ENCODE data around the gene PHC2.
A peak's percentile ranks its signal among the peaks of the same experiment; 100 is the strongest.

Gene PHC2

GRCh38 chr1:33455539-33456501, 24.9 kb upstream of the PHC2 start:
- Histone ChIP-seq H3K4me1 (ENCODE audit: insufficient read depth, low read length, severe bottlenecking) (peaks cover 7% of the 10 kb centered on the region), H3K9me2 (ENCODE audit: low read depth, low read length) (no peaks in the 10 kb centered on the region), H3K79me2 (ENCODE audit: insufficient read depth, low read length) (no peaks in the 10 kb centered on the region), H3K4me2 (ENCODE audit: low read length) (no peak overlapping the region), H3F3A (ENCODE audit: insufficient read depth, low read length) (no peaks in the 10 kb centered on the region), H2AFZ (ENCODE audit: low read length) (no peak overlapping the region), H3K27ac (ENCODE audit: low read depth, low read length, poor library complexity, severe bottlenecking) (no peak overlapping the region), H3K9ac (ENCODE audit: low read length) (no peak overlapping the region), H3K27me3 (ENCODE audit: insufficient read depth, low read length) (peaks cover 9% of the 10 kb centered on the region; the same call in 1 of the 2 replicates), H3K9me3 (ENCODE audit: low read length) (no peaks in the 10 kb centered on the region), H4K20me1 (ENCODE audit: insufficient read depth, low read length) (no peaks in the 10 kb centered on the region), H3K4me3 (ENCODE audit: low read depth, low read length, poor library complexity, severe bottlenecking) (no peak overlapping the region), H3K36me3 (ENCODE audit: insufficient read depth, low read length) (no peaks in the 10 kb centered on the region)
- TF ChIP-seq EZH2 (IDR thresholded peaks at IDR 0.05; ENCODE audit: borderline replicate concordance, low read length), result no peak
- TF ChIP-seq, protein P1, sequence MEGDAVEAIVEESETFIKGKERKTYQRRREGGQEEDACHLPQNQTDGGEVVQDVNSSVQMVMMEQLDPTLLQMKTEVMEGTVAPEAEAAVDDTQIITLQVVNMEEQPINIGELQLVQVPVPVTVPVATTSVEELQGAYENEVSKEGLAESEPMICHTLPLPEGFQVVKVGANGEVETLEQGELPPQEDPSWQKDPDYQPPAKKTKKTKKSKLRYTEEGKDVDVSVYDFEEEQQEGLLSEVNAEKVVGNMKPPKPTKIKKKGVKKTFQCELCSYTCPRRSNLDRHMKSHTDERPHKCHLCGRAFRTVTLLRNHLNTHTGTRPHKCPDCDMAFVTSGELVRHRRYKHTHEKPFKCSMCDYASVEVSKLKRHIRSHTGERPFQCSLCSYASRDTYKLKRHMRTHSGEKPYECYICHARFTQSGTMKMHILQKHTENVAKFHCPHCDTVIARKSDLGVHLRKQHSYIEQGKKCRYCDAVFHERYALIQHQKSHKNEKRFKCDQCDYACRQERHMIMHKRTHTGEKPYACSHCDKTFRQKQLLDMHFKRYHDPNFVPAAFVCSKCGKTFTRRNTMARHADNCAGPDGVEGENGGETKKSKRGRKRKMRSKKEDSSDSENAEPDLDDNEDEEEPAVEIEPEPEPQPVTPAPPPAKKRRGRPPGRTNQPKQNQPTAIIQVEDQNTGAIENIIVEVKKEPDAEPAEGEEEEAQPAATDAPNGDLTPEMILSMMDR (IDR thresholded peaks at IDR 0.05; ENCODE audit: low read length), result peak; percentile 53

- Histone ChIP-seq H3F3A (ENCODE audit: insufficient read depth, low read length) (no peaks in the 10 kb centered on the region), H3K27me3 (ENCODE audit: insufficient read depth, low read length) (peaks cover 5% of the 10 kb centered on the region; the same call in 1 of the 2 replicates), H3K4me1 (ENCODE audit: insufficient read depth, low read length, severe bottlenecking) (no peaks in the 10 kb centered on the region), H3K36me3 (ENCODE audit: insufficient read depth, low read length) (no peaks in the 10 kb centered on the region), H3K9me2 (ENCODE audit: low read depth, low read length) (no peaks in the 10 kb centered on the region), H3K4me3 (ENCODE audit: low read depth, low read length, poor library complexity, severe bottlenecking) (no peak overlapping the region), H3K79me2 (ENCODE audit: insufficient read depth, low read length) (no peaks in the 10 kb centered on the region), H3K9me3 (ENCODE audit: low read length) (no peaks in the 10 kb centered on the region), H3K9ac (ENCODE audit: low read length) (no peak overlapping the region), H4K20me1 (ENCODE audit: insufficient read depth, low read length) (no peaks in the 10 kb centered on the region), H2AFZ (ENCODE audit: low read length) (no peak overlapping the region), H3K4me2 (ENCODE audit: low read length) (no peak overlapping the region), H3K27ac (ENCODE audit: low read depth, low read length, poor library complexity, severe bottlenecking) (no peak overlapping the region)
- no peak for TF ChIP-seq EZH2 (IDR thresholded peaks at IDR 0.05; ENCODE audit: borderline replicate concordance, low read length)
- TF ChIP-seq, protein P1 (IDR thresholded peaks at IDR 0.05; ENCODE audit: low read length), result no peak
Measured at GRCh38 chr1:33454646-33455282, 23.9 kb upstream of the PHC2 start.

DNA sequence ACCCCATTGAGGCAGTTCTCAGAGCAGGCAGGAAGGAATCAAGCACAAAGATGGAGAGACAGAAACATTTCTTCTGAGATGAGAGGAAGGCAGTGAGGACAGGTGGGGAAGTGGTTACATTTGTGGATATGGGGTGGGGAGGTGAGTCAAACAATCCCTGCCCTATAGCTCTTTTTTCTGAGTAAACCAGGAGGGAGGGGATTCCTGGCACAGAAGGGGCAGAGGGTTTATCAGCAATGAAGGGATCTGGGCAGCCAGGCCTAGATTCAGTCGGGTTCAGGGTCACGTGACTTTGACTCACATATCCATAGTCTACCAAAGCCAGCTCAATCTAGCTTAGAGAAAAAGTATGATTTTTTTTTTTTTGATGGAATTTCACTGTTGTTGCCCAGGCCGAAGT, 15.7 kb upstream of the PHC2 start:
- no peaks in the 10 kb centered on the region for H3K4me1 ChIP-seq (ENCODE audit: insufficient read depth, low read length, severe bottlenecking)
- no peaks in the 10 kb centered on the region for H3K79me2 ChIP-seq (ENCODE audit: insufficient read depth, low read length)
- H3K36me3 ChIP-seq (ENCODE audit: insufficient read depth, low read length), result no peaks in the 10 kb centered on the region
- no peak overlapping the region for H2AFZ ChIP-seq (ENCODE audit: low read length)
- 0 out of 2 replicates have a peak, but pooled peaks cover 4% of the 10 kb centered on the region for H3K27me3 ChIP-seq (ENCODE audit: insufficient read depth, low read length)
- H3F3A ChIP-seq (ENCODE audit: insufficient read depth, low read length), result no peaks in the 10 kb centered on the region
- H3K9me3 ChIP-seq (ENCODE audit: low read length), result no peaks in the 10 kb centered on the region
- no peaks in the 10 kb centered on the region for H3K9me2 ChIP-seq (ENCODE audit: low read depth, low read length)
- H3K27ac ChIP-seq (ENCODE audit: low read depth, low read length, poor library complexity, severe bottlenecking), result no peak overlapping the region
- H3K4me2 ChIP-seq (ENCODE audit: low read length), result no peak overlapping the region
- H3K9ac ChIP-seq (ENCODE audit: low read length), result no peak overlapping the region
- no peak for TF ChIP-seq EZH2 (IDR thresholded peaks at IDR 0.05; ENCODE audit: borderline replicate concordance, low read length)
- TF ChIP-seq, protein P1 (IDR thresholded peaks at IDR 0.05; ENCODE audit: low read length), result no peak
- no peaks in the 10 kb centered on the region for H4K20me1 ChIP-seq (ENCODE audit: insufficient read depth, low read length)
- no peak overlapping the region for H3K4me3 ChIP-seq (ENCODE audit: low read depth, low read length, poor library complexity, severe bottlenecking)
